Activated CD4-positive, CD25-positive, alpha-beta regulatory T cell treated with anti-CD3 and anti-CD28 coated beads, Interleukin-2, amount 50 U/mL, for 24 hours (primary cell): ENCODE results near the gene FNDC5.

Experiments
- ATAC-seq, 2 donors: fragments of 150-1000 bp; cut with Tn5 transposase; one replicate each; pipeline ENCODE4 v1.10.0; 2021; ENCODE audit warnings: mild to moderate bottlenecking in 1 of 2, moderate library complexity in 1 of 2

Gene FNDC5

DNA sequence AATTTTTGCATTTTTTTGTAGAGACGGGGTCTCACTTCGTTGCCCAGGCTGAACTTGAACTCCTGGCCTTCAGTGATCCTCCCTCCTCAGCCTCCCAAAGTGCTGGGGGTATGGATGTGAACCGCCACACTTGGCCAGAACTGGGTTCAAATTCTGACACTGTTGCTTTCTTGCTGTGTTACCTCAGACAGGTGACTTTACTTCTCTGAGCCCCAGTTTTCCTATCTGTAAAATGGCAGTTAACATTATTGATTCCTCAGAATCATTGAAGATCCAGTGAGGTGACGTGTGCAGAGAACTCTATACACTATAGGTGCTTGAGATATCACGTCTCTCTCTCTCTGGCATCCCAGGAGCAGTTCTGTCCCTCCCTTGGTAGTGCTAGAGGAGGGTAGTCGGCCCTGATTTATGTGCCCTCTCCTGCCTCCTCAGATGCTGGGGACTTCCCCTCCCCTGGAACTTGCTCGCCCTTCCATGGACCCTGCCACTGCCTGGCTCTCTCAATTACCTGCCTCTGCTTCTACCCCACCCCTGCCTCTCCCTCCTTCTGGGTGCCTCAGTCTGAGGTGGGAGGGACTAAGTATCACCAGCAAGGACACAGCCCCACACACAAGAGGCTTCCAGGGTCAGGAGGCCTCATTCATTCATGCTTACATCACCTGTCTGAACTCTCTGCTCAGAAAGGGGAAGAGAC, 12.8 kb upstream of the FNDC5 start:
- no peak for ATAC-seq

DNA sequence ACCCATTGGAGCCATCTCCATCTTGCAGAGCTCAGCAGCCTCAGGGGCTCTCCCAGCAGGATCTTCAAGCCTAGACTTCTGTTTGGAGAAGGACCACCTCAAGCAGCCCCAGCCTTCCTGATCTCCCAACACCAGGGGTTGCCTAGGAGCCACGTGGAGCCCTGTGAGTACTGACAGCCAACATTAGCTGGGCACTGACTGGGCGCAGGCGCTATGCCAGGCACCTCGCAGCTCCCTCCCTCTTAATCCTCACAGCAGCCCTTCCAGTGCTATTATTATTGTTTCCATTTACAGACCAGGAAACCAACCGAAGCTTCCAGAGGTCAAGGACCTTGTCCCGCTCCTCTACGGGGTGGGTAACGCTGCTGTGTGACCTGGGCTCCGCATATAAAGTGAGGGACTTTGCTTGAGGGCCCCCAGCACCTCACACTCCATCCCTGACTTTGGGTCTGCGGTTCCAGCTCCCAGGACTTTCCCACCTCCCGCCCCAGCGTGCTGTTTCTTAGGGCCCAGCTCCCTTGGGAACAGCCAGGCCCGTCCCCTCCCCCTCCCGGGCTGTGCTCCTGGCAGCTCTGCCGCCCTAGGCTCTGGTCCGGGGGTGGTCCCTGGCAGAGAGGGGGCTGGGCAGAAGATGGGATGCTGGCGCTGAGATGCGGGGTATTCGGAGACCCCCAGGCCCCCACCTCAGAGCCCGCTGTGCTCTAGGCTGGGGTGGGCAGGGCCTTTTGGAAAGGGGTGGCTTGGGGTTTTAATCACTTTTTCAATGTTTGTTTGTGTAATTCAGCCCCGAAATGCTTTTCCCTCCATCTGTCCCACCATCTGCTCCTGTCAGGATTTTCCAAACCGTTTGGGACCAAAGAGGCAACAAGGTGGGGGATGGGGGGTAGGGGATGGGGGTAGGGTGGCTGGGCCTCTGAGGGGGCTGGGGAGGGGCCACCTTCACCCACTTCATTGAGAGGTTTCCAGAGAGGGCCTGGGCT, 11.4 kb upstream of the FNDC5 start:
- no peak for ATAC-seq

DNA sequence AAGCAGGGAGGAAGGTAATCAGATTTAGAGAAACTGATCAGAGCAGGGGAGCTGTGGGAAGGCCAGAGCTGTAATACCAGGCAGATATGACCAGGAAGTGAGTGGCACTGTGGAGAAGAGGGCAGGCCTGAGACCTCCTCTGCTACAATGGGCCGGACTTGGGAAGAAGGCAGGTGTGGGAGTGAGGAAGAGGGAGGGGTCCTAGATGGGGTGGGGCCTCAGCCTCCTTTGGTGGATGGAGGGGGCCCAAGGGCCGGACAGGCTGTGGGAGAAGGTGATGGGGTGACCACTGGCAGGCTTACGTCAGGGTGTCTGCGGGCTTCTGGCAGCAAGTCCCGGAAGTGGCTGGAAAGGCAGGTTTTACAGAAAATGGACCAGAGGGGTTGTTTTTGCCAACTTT, 10.6 kb upstream of the FNDC5 start:
- no peak for ATAC-seq

DNA sequence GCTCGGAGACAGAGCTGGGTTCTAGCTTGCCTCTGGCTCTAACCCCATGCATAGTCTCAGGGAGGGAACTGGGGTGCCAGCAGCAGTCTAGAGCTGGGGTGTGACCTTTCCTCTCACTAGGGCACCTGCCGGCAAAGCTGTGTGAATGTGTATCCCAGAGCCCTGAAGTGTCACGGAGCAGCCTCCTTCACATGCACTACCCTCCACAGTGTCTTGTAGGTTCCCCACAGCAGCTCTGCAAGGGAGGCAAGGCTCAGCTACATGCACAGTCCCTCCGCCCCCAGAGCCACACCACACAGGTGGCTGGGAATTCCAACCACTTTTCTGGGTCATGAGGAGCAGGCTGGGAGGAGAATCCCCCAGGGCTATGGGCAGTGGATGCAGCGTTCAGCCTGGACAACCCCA, 7.9 kb upstream of the FNDC5 start:
- no peak for ATAC-seq

DNA sequence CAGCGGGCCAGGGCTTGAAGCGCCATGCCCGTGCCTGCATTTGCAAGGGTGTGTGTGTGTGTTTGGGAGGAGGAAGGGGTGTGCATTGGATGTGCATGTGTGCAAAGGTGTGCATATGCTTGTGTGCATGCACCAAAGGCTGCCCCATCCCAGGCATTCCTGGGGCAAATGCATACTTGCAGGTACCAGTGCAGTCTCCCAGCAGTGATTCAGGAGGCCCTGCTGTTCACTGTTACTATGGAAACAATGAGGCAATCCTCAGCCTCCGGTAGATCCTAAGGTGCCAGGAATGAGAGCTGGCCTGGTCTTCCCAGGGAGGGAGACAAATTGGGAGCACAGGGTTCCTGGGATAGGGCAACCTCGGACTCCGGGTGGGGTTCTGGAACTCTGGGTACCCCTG, 7.5 kb upstream of the FNDC5 start:
- ATAC-seq: no peak

DNA sequence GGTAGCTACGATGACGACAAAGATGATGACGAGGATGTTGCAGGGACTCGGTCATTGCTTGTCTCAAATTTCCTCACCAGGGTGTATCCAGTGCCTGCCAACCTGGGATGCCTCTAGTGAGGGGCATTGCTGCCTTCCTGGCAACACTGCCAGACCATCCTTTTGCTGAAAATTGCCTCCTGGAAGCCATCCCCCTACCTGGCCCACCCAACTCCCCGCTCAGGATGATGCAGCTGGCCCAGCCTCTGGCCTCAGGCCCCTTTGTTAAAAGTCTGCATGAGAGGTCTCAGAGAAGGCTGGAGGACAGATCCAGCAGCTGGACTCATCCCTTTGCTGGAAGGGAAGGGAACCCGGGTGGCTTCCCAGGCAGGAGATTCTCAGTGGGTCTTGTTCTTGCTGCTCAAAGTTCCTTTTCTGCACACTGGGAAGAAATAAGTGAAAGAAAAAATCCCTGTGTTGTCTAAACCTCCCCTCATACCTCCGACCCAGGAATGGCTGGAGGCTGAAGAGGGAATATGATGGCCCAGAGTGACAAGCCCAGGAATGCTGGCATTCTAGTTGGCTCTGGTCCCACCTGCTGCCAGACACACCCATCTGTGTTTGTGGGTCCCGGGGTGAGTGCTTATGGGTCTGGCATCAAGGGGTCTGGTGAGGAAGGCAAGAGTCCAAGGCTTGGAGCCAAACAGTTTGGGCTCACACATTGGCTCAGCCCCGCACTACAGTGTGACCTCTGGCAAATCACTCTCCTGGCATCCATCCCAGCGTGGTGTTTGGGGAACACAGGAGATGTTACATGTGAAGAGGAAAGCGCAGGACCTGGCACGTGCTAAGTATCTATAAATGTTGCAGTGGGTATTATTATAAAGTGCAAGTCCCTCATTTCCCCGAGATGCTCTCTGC, 6.7 kb upstream of the FNDC5 start:
- no peak for ATAC-seq

DNA sequence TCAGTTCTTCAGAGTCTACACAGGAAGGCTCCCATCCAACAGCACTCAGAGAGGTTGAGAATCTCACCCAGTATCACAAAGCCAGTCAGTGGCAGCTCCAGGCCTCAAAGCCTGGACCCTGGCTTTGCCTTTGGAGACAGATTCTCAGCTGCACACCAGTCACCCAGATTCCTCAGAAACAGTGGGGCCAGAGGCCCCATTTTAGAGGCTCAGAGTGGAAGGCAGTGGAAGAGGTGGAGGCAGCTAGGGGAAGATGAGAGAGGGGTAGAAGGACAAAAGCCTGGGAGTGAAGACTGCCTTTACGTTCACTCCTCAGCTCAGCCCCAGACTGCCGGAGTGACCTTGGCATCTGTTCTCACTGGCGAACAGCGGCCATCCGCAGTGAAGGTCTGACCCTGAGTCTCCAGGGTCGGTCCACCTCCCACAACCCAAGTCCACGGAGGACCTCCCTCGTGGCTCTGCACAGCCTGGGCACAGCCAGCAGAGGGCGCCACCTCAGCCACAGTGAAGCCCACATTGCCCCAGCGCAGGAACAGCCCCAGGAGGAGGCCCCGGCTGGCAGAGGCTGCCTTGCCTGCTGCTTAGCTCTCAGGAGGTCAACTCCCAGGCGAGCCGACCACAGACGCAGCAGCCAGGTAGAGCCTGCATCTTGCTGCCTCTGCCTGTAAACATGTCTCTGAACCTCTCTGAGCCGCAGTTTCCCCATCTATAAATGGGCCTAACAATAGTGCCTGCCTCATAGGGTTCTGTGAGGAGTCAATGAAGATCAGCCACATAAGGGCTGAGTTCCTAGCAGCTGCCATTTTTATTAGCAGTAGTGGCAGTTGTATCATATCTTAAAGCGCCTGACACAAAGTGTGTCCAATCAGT, 5.9 kb upstream of the FNDC5 start:
- ATAC-seq: peak in 1 of 2 donors; percentile 58

DNA sequence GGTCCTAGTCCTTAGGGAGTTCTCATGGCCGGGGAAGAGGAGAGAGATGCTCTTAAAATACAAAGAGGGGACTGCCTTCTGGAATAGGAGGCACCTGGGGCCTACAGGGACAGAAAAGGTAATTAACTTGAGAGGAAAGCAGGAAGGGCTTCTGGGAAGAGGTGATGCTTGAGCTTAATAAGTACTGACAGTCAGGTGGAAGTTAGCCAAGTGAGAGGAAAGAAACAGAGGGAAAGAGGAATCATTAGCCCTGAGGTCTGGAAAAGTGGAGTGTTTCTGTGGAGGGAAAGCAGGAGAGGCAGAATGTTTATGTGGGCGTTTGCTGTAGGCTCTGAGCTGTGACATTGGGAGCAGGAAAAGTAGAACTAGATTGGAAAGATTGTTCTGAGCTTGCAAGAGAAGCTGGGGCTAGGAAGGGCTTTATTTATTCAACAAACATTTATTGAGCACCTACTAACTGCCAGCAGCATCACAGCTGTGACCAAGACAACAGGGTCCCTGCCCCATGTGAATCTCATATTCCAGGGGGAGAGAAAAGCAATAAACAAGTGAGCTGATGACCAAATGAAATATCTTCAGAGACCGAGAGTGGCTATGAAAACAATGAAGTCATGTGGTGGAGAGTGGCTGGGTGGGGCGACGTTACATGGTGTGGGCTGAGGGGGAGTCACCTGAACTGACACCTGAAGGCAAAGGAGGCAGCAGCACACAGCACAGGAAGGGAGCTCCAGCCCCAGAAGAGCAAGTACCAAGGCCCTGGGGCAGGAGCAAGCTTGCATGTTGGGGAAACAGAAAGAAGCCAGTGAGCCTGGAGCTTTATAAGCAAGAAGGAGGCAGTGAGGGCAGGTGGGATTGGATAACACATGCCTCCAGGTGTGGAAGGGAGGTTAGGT, 4.4 kb upstream of the FNDC5 start:
- no peak for ATAC-seq

DNA sequence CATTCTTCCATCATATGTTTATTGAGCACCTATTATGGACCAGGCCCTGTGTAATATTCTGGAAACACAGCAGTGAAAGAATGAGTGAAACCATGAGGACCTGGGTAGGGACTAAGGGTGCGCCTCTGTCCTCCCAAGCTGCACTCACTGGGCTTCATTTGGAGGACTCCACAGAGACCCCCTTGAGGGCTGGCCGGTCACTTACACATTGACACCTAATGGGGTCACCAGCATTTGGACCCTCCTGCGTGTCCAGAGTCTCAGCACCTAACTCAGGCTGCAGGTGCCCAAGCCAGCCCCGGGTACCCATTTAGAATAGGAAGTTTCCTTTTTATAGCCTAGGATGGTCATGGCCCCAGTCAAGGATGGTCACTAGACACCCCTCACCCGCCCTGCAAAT, 2.8 kb upstream of the FNDC5 start:
- ATAC-seq: no peak

DNA sequence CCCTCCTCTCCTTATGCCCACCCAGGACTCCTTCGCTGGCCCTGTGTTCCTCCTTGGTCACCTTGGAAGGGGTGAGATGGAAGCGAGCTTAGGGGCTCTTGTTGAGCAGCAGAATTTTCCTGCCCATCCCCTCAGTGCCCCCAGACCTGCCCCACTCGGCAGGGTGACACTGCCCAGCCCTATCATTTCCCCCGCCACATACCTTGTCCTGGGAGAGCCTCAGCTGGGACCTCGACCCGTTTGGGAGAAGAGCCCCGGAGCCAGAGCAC, 1.4 kb upstream of the FNDC5 start:
- ATAC-seq: no peak

DNA sequence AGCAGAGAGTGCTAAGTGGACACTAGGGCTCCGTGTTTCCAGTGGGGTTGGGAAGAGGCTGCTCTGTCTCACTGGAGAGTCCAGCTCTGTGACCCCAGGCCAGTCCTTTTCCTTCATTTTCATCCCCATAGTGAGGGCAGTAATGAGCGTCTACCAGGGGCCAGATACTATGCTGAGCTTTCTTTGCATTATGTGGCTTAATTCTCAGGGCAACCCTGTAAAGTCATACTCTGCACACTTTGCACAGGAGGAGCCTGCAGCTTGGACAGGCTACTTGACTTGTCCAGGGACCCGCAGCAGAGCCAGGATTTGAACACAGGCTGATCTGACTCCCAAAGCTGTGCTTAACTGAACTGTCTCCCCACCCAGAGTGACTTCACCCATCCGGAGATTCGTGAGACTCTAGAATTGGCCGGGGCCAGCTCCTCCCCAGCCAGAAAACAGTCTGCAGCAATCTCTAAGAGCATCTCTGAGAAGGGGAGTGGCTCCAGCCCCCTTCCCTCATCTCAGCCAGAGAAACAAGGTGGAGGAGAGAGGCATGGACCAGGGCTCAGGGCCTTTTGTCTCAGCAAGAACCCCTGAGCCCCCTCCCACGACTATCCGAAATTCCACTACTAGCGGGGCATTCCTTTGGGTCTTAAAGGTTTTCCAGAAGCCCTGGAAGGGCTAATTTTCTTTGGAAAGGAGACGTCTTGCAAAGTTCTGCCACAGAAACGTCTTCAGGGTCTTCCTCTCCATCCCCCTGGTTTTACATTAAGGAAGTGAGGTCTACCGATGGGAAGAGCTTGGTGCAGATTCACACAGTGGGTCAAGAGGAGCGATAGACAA, 866 bp upstream of the FNDC5 start:
- ATAC-seq: no peak

DNA sequence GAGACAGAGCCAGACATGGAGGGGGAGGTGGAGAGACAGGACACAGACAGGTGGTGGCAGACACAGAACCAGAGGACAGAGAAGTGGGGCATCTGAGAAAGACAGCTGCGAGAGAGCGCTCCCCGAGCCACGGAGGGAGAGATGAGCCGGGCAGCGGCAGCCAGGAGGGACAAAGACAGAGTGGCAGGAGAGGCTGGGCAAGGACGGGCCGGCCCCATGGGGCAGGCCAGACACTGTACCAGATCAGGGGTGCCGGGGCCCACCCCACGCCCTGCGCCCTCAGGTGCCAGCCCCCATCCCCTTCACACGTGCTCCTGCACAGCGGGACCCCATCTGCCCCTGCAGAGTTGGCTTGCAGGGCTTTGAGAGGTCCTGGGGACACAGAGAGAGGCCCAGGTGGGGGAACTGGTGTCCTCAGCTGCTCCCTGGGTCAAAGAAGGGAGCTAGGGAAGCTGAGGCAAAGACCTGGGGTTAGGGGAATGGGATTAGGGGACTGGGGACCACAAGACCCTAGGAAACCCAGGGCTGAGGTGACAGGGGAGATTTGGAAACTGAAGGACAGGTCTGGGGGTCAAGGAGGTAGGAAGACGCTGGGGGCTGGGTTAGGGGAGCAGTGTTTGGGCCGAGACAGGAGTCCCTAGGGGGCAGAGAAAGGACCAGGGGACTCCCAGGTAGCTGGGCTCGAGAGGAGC, 643 bp downstream of the FNDC5 start:
- ATAC-seq: no peak

DNA sequence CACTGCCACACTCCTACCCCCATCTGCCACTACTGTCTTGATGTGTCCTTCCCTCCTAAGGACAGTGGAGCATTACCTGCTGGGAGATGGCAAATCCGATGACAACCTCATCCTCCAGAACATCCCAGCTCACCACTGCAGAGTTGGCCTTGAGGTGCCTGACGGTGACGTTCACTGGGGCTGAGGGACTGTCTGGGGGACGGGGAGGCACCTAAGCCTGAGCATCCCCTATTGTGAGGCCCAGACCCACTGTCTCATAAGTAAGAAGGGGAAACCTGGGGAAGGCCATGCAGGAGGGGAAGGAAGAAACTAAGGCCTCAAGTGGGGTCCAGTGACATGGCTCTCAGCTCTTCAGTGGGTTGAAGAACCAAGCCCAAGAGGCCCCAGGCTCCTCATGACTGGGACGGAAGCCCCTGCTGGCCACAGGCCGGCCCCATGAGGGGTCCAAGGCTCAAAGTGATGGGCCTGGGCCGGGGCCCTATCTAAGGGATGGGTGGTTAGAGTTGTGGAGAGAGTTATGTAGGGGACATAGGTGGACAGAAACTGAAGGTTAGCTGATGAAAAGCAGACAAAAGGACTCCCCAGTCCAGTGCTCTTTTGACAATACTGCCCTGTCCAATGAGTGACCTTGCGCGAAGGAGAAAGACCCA, 1.8 kb downstream of the FNDC5 start:
- ATAC-seq: no peak

DNA sequence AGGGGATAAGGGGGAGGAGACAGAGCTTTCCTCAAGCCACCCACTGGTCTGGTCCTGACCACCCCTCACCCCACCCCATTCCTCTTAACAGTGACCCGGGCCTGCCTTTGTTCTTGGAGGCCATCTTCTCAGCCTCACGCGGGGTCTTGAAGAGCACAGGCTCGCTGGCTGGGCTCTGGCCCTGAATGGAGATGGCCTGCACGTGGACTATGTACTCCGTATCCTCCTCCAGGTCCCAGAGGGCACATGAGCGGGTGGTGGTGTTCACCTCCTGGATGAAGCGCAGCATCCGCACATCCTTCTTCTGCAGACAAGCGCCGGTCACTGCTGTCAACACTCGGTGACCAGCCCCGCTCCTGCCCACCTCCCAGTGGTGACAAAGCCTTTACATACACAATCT, 2.6 kb downstream of the FNDC5 start:
- ATAC-seq: no peak

DNA sequence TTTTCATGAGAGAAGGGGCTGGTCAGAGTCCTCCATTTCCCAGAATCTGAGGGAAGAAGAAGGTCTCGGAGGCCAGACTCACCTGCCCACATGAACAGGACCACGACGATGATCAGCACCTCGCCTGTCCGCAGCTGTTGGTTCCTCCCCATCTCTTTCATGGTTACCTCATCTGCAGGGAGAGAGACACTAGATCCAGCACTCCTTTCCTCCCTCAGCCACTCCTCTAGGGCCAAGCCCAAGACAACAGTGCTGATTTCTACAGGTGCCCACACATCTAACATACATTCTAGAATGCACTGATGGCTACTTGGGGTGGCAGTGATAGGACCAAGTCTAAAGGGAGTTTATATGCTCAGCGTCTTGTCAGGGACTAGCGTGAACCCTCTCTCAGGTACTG, 3.0 kb downstream of the FNDC5 start:
- no peak for ATAC-seq

DNA sequence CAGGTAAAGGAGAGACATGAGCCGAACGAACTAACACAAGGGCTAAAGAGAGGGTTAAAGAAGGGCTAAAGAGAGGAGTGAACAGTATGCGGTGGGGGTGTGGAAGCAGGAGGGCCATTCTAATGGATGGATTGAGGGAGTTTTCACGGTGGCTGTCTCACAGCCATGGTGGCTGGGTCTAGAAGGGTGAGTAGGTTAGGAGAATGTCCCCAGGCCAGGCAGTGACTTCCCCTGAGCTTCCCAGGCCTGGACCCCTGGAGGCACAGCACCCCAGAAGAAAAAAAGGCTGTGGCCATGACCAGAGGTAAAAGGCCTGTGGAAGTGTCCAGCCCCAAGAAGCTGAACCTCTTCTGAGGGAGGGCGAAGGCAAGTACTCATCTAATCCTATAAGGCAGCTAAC, 3.6 kb downstream of the FNDC5 start:
- ATAC-seq: no peak

DNA sequence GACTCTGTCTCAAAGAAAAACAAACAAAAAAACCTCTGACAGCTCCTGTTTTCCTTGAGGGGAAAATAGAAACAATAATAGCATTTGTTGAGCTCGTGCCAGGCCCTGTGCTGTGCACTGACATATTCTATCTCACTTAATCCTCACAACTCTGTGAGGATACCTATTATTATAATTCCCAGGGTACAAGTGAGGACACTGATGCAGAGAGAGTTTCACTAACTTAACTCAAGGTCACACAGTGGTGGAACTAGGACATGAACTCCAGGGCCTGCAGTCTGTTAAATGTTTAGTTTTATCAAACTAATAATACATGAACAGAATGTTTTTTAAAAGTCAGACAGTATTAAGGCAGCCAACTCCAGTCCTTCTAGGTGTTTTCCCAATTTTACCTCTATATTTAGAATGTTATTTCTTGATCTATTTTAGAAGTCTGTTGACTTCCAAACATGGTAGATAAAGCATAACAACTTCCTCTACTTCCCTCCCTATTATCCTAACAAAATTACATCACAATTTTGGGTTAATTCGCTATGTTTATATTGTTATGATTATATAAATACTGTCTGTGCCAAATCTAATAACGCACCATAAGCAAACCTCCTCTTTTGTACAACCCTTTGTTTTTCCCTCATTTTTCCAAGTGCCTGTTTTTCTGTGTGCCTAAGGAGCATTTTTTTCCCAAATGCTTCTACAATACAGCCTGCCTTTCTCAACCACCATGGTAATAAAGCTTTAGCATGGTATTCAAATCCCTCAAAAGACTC, 4.9 kb downstream of the FNDC5 start:
- no peak for ATAC-seq

DNA sequence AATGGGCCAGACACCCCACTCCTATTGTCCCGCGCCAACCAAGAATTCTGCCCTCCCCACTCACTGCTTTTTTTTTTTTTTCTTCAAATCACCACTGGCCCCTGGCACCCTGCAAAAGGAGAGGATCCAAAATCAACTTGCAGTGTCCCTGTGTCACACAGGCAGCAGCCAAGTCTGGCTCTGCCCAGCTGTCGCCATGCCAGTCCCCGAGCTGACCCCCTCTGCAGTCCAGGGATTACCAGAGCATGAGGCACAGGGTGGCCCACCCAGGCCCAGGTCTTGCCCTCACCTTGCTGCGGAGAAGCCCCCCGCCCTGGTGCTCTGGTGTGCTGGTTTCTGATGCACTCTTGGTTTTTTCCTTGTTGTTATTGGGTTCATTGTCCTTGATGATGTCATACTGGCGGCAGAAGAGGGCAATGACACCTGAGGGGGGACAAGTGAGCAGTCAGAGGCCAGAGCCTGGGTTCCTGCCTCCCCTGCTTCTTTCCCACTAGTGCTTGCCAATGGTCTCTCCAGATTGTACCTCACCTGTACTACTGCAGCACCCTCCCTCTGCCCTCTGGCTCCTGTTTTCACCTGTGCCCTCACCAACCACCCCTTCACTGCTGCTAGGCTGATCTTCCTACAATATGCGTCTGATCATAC, 6.2 kb downstream of the FNDC5 start:
- no peak for ATAC-seq
